ENCODE results near the gene GJC1.
"Not testable (repeated sequence)": the region's sequence is repeated elsewhere in the genome, so short reads cannot be mapped to it uniquely, and the experiment has no call there.

GJC1 gene

GRCh38 chr17:44842748-44843147 lies 12.7 kb upstream of the GJC1 start:
- DNase-seq, result no peak

- no peak for DNase-seq
These were observed 10.8 kb upstream of the GJC1 start for GRCh38 chr17:44840936-44841335.

GRCh38 chr17:44840274-44840673 lies 10.2 kb upstream of the GJC1 start:
- DNase-seq, result no peak

- DNase-seq, result no peak
These were observed 7.1 kb upstream of the GJC1 start for GRCh38 chr17:44837196-44837595.

- DNase-seq, result no peak
These were observed 2.7 kb upstream of the GJC1 start for GRCh38 chr17:44832805-44833204.

GRCh38 chr17:44831371-44831770 lies 1.3 kb upstream of the GJC1 start:
- DNase-seq, result no peak

- DNase-seq, result no peak
These were observed 537 bp upstream of the GJC1 start for GRCh38 chr17:44830359-44831288.

GRCh38 chr17:44828919-44829522 lies 1.1 kb downstream of the GJC1 start:
- no peak for DNase-seq

- no peak for DNase-seq
These were observed 2.2 kb downstream of the GJC1 start for GRCh38 chr17:44827863-44828262.

- DNase-seq, result no peak
These were observed 3.8 kb downstream of the GJC1 start for GRCh38 chr17:44826123-44826790.

- not testable (repeated sequence) for DNase-seq
These were observed 4.9 kb downstream of the GJC1 start for GRCh38 chr17:44825236-44825635.

GRCh38 chr17:44820631-44821212 lies 9.4 kb downstream of the GJC1 start:
- DNase-seq, result no peak

GRCh38 chr17:44818508-44818907 lies 11.6 kb downstream of the GJC1 start:
- not testable (repeated sequence) for DNase-seq

GRCh38 chr17:44812263-44812662 lies 17.8 kb downstream of the GJC1 start:
- no peak for DNase-seq

GRCh38 chr17:44808656-44809388 lies 21.3 kb downstream of the GJC1 start:
- not testable (repeated sequence) for DNase-seq

- no peak for DNase-seq
These were observed 21.9 kb downstream of the GJC1 start for GRCh38 chr17:44808156-44808555.

GRCh38 chr17:44807817-44808155 lies 22.3 kb downstream of the GJC1 start:
- no peak for DNase-seq

- no peak for DNase-seq
These were observed 22.8 kb downstream of the GJC1 start for GRCh38 chr17:44807093-44807816.

GRCh38 chr17:44804302-44805089 lies 25.6 kb downstream of the GJC1 start:
- no peak for DNase-seq

GRCh38 chr17:44801880-44802279 lies 28.2 kb downstream of the GJC1 start:
- DNase-seq, result no peak

GRCh38 chr17:44798356-44798755 lies 31.7 kb downstream of the GJC1 start:
- no peak for DNase-seq

All from GOT3 (cell line).